Parathyroid adenoma (tissue), 2 donors: ENCODE data around the gene IFRD2.

Experiments
- H2AFZ ChIP-seq: fragments of 300-600 bp; sonication (generic); one replicate; pipeline ENCODE4 v1.7.0; 2017; ENCODE audit warnings: antibody characterized with exemption, mild to moderate bottlenecking
- H3K27ac ChIP-seq: fragments of 300-600 bp; sonication (generic); one replicate; pipeline ENCODE4 v1.7.0; 2017
- H3K27me3 ChIP-seq: fragments of 300-600 bp; sonication (generic); one replicate; pipeline ENCODE4 v1.7.0; 2017; ENCODE audit warnings: low read length; ENCODE audit not compliant: control insufficient read depth, insufficient read depth
- H3K36me3 ChIP-seq: fragments of 300-600 bp; sonication (generic); one replicate; pipeline ENCODE4 v1.7.0; 2017; ENCODE audit warnings: low read length; ENCODE audit not compliant: control insufficient read depth, insufficient read depth
- H3K4me1 ChIP-seq: fragments of 300-600 bp; sonication (generic); one replicate; pipeline ENCODE4 v1.7.0; 2017; ENCODE audit warnings: control low read depth
- H3K4me2 ChIP-seq: fragments of 300-600 bp; sonication (generic); one replicate; pipeline ENCODE4 v1.7.0; 2017; ENCODE audit warnings: low read length
- H3K4me3 ChIP-seq: fragments of 300-600 bp; sonication (generic); one replicate; pipeline ENCODE4 v1.7.0; 2017; ENCODE audit warnings: low read depth, low read length
- H3K79me2 ChIP-seq: fragments of 300-600 bp; sonication (generic); one replicate; pipeline ENCODE4 v1.7.0; 2017; ENCODE audit warnings: control low read depth
- H3K9ac ChIP-seq: fragments of 300-600 bp; sonication (generic); one replicate; pipeline ENCODE4 v1.7.0; 2017; ENCODE audit warnings: mild to moderate bottlenecking
- H3K9me3 ChIP-seq: fragments of 300-600 bp; sonication (generic); one replicate; pipeline ENCODE4 v1.7.0; 2017; ENCODE audit warnings: low read length; ENCODE audit not compliant: control insufficient read depth
- CTCF ChIP-seq: fragments of 300-600 bp; sonication (generic); IDR thresholded peaks from one replicate; pipeline ENCODE4 v1.7.0; 2017; ENCODE audit warnings: antibody characterized with exemption, mild to moderate bottlenecking
- donor health status: primary hyperparathyroidism.

Gene IFRD2

GRCh38 chr3:50299929-50300680, 7.9 kb upstream of the IFRD2 start:
- H3K9me3 ChIP-seq: no peaks in the 10 kb centered on the region
- no peaks in the 10 kb centered on the region for H3K36me3 ChIP-seq
- peak overlapping the region; percentile 89 for H2AFZ ChIP-seq
- peak overlapping the region; percentile 82 for H3K27ac ChIP-seq
- no peaks in the 10 kb centered on the region for H3K27me3 ChIP-seq
- no peak overlapping the region for H3K9ac ChIP-seq
- TF ChIP-seq CTCF: no peak
- peak overlapping the region; percentile 64 for H3K4me2 ChIP-seq
- H3K79me2 ChIP-seq: peaks cover 2% of the 10 kb centered on the region
- peaks cover 17% of the 10 kb centered on the region for H3K4me1 ChIP-seq
- H3K4me3 ChIP-seq: peak overlapping the region; percentile 69

GRCh38 chr3:50299638-50299928, 7.4 kb upstream of the IFRD2 start:
- Histone ChIP-seq H3K36me3 (no peaks in the 10 kb centered on the region), H3K9ac (no peak overlapping the region), H3K79me2 (peaks cover 2% of the 10 kb centered on the region), H2AFZ (peak overlapping the region; percentile 89), H3K4me1 (peaks cover 17% of the 10 kb centered on the region), H3K4me2 (peak overlapping the region; percentile 64), H3K9me3 (no peaks in the 10 kb centered on the region), H3K27me3 (no peaks in the 10 kb centered on the region), H3K27ac (peak overlapping the region; percentile 82), H3K4me3 (peak overlapping the region; percentile 69)
- TF ChIP-seq CTCF: no peak

GRCh38 chr3:50298836-50299637, 6.8 kb upstream of the IFRD2 start, which contains the start of the genes HYAL3 and NAA80:
Gene HYAL3, minus strand, starts transcription at chr3:50299405. Its CDS starts 3,803 bp downstream, at chr3:50295602.
Gene NAA80, minus strand, starts transcription at chr3:50299405. Its CDS starts 1,942 bp downstream, at chr3:50297463.
- Histone ChIP-seq H3K4me2 (peak within 1 kb of the TSS; percentile 93), H3K27me3 (no peaks in the 10 kb centered on the region), H2AFZ (peak within 1 kb of the TSS; percentile 89), H3K9me3 (no peaks in the 10 kb centered on the region), H3K36me3 (no peaks in the 10 kb centered on the region), H3K4me3 (peak within 1 kb of the TSS; percentile 69), H3K4me1 (peaks cover 17% of the 10 kb centered on the region), H3K79me2 (peaks cover 2% of the 10 kb centered on the region), H3K27ac (peak within 1 kb of the TSS; percentile 82), H3K9ac (no peak within 1 kb of the TSS)
- TF ChIP-seq CTCF: peak; percentile 36

GRCh38 chr3:50297896-50298725, 5.9 kb upstream of the IFRD2 start:
- Histone ChIP-seq H3K36me3 (no peaks in the 10 kb centered on the region), H3K79me2 (peaks cover 2% of the 10 kb centered on the region), H3K9ac (no peak overlapping the region), H2AFZ (peak overlapping the region; percentile 84), H3K4me2 (peak overlapping the region; percentile 93), H3K9me3 (no peaks in the 10 kb centered on the region), H3K27me3 (no peaks in the 10 kb centered on the region), H3K27ac (peak overlapping the region; percentile 67), H3K4me1 (peaks cover 17% of the 10 kb centered on the region), H3K4me3 (peak overlapping the region; percentile 69)
- no peak for TF ChIP-seq CTCF
